NCI-H524 treated with DMSO at 0.1 percent for 48 hours (cell line): Measurements from ENCODE around the gene STXBP4.
A peak's percentile ranks its signal among the peaks of the same experiment; 100 is the strongest.

Source experiments
- DNase-seq: peaks from one replicate; lab custom pipeline; 2025; lab: John Stamatoyannopoulos, UW

STXBP4 gene

DNA sequence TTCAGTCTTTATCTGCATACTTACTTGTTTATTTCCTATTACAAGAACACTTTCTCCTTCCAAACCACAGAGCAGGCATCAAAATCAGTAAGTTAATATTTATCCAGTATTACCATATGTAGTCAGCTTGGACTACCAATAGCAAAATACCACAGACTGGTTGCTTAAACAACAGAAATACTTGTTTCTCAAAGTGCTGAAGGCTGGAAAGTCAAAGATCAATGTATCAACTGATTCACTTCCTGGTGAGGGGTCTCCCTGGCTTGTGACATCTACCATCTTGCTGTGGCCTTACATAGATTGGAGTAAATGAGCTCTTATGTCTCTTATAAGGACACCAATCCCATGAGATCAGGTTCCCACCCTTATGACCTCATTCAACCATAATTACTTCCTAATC, 2.6 kb downstream of the STXBP4 start:
- DNase-seq = no peak

DNA sequence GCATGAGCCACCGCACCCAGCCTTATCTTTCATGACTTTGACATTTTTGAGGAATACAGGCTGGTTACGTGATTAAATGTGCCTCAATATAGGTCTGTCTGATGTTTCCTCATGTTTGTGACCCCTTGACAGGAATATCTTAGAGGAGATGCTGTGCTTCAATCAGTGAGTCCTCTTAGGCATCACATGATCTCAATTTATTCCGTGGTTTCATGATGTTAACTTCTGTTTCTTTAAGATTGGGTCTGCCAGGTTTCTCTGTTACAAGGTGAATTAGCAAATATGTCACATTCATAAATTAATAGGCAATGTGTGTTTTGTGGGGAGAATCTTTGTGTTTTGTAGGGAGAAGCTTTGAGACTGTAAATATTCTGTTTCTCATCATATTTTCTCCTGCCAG, 3.3 kb downstream of the STXBP4 start:
- DNase-seq = no peak

DNA sequence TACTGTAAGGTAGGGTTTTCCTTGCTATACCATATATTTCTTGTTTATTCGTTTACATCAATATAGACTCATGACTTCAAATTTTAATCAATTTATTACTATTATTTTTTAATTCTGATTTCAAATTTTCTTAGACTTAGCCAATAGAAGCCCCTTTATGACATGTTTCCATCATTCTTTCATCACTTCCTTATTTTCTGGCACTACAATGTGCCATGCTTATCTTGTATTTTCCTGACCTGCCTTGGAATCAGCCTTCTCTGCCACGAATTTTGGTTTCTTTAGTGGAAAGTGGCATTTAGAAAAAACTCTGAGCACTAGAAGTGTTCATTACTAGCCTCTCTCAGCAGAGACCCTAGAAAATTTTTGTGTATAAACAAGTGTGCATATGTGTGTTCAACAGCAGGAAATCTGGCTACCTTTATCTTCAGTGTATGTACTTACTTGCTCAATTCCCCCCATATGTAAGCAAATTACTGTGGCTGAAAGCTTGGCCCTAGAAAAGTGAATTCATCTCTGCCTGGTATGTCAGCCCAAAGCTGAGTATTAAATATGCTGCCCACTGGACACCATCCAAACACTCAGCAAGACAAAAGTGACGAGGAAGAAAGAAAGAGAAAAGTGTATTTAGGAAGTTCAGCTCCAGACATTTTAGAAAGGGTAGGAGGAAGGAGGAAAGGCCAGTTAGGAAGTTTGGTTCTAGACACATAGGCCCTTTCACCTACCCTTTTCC, 4.0 kb downstream of the STXBP4 start:
- DNase-seq = no peak

DNA sequence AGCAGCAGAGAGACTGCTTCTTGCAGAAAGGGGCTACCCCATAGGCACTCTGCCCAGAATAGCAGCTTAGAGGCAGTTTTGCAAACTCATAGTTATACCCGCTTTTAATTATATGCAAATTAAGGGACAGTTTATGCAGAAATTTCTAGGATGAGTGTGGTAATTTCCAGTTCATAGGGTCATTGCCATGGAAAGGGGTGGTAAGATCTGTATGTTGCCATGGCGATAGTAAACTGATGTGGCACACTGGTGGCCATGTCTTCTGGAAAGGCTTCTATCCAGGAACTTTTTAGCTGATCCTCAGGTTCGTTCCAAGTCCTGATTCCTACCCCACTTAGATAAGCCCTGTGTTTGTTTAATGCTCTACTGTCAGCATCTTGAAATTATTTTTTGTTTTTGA, 6.2 kb downstream of the STXBP4 start:
- no peak for DNase-seq

DNA sequence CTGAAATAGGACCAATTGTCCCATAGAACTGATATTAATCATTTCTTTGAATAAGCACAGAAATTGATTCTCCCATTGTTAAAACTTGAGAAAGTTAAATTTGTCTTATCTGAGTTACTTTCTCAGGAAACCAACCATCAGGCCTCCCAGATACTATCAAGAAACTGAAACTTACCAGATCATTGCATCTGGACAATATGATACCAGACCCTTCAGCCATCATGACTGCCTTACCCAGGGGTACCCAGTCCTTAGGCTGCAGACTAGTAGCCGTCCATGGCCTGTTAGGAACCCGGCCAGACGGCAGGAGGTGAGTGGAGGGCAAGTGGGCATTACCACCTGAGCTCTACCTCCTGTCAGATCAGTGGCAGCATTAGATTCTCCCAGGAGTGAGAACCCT, 7.8 kb downstream of the STXBP4 start:
- DNase-seq = no peak

DNA sequence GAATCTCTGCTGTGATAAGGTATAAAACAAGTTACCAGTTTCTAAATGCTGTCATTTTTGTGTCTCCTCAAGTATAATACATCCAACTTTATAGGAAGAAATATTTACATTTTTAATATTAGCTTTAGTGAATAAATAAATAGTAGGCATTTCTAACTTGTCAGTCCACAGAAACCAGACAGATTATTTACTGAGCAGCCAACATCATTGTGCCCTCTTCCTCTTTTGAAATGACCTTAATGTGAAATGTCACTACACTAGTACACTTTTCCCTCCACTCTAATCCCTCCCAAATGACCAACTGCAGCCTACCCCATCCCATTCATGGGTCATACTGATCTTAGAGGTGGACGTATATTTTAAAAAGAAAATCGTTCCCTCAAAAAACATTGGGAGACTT, 9.2 kb downstream of the STXBP4 start:
- no peak for DNase-seq

DNA sequence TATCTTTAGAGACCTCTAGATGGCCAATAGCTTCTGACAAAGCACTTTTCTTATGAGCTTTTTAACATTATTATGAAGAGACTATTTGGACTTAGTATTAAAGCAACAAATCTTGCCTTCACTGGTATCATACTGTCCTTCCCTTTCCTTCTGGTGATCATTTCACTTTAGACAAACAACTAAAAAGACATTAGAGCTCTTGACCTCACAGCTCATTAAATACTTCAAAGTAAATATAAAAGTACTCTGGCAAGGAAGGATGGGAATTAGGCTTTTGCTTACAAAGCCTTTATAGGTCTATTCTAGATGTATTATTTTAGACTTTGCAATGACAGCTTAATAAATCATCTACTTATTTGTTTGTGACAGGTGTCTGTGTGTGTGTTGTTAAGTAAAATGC, 11.1 kb downstream of the STXBP4 start:
- no peak for DNase-seq

DNA sequence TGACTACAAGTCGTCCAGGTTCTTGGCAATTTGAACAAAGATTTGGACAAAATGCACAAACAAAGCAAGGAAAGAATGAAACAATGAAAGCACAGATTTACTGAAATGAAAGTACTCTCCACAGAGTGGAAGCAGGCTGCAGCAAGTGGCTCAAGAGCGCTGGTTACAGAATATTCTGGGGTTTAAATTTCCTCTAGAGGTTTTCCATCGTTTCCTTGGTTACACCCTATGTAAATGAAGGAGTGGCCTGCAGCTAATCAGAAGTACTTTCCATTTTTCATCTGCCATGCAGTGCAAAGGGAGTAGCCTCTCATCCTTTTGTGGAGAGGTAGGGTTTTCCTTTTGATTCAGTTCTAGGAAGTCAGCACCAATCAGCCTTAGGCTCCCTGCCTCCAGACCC, 11.8 kb downstream of the STXBP4 start:
- no peak for DNase-seq

DNA sequence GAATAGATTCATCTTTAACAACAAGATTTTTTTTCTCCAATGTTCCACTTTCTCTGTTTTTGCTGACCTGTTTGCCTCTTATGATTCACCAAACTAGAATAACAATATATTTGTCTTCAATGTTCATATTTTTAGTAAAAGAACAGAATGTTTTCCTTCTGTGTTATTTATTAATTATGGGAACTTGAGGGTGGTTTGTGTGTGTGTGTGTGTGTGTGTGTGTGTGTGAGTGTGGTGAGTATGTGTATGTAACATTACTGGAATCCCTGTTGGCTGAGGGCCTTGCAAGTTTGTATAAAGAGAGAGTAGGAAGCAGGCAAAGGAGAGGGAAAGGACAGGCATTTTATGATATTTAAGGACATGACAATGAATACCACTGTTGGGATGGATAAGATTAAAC, 13.8 kb downstream of the STXBP4 start:
- DNase-seq = no peak

DNA sequence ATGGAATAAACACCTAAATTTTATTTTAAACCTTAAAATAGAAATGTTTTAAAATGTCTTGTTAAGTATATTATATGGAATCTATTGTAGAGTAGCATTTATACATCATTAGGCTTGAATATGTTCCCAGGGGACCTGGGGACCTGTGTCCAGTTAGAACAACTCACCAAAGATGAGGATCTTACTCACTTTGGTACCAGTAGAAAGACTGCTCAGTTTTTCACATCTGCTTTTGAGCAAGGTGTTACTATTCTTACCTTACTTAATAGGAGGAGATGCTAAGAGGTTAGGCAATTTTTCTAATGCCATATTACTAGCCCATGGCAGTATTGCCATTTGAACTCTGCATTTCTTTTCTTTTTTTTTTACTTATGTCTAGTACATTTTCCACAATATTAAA, 14.7 kb downstream of the STXBP4 start:
- no peak for DNase-seq

DNA sequence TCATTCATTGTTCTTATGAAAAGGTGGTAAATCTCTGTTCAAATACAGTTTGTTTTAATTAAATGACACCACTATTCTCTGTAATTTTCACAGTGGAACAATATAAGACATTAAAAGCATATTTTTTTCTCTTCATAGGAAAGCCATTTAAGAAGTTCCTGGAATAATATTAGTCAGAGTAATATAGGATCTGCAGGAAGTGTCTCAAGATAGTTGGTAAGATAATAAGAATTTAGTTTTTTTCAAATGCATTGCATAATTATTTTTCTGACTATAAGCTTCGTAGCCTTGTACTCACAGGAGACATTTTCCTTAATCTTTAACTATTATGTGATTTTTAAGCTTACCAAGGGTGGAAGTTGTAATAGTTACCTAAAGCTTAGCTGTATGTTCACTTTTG, 16.9 kb downstream of the STXBP4 start:
- DNase-seq = no peak

DNA sequence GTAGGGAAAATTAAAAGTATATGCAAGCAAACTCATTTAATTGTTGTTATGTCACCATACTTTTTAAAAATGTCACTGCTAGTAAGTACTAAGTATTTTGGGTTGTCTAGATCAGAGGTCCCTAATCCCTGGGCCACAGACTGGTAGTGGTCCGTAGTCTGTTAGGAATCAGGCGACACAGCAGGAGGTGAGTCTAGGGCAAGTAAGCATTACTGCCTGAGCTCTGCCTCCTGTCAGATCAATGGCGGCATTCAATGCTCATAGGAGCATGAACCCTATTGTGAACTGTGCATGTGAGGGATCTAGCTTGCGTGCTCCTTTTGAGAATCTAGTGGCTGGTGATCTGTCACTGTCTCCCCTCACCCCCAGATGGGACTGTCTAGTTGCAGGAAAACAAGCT, 21.6 kb downstream of the STXBP4 start:
- DNase-seq = no peak

DNA sequence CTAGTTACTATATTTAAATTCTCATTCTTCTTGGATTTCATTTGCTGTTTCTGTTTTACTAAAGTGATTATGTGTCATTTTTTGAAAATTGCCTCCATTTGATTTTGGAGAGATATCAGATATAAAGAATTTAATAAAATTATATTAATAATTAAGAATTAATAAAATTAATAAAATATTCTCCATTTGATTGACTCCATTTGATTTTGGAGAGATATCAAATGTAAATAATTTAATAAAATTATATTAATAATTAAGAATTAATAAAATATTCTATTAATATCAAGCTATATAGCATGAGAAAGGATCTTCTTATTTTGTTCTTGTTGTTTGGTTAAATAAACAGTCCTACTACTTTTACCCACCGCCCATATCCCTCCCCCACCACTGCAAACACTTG, 23.0 kb downstream of the STXBP4 start:
- DNase-seq = no peak

DNA sequence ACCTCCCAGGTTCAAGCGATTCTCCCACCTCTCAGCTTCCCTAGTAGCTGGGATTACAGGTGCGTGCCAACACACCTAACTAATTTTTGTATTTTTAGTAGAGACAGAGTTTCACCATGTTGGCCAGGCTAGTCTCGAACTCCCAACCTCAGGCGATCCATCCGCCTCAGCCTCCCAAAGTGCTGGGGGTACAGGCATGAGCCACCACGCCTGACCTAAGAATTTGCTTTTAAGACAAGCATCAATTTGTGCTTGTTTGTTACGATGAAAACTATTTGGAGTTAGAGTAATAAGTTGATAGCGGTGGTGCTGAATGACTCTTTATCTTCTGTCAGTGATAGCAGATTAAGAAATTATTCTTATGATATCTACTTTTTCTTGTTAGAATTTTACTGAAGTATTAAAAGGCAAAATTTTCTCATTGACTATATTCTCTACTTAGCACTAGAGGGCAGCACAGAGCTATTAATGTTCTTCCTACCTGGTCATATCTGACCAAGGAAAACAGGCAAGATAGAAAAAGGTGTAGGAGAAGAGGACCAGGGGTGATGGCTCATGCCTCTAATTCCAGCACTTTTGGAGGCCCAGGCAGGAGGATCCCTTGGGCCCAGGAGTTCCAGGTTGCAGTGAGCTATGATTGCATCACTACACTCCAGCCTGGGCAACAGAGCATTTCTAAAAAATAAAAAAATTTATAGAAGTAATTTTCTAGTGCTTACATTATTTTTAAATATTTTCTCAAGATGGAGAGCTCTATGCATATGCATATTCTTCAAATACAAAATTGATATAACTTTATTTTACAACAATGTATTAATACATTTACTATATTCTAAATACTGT, 24.5 kb downstream of the STXBP4 start:
- DNase-seq = peak; percentile 49

DNA sequence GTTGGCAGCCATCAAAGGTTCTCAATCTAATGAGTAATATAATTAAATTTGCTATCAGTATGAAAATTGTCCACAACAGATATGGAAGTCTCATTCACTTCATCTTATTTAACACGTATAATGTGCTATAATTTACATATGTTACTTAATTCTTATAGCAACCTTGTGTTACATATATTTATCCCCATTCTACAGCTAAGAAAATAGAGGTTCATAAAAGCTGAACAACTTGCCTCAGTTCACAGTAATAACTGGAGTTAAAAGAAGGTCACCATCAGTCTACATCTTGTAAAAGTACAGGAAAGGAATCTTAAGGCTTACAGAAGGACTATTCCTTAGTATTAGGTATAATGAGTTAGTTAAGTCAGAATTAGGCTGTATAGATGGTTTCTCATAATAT, 27.9 kb downstream of the STXBP4 start:
- no peak for DNase-seq

DNA sequence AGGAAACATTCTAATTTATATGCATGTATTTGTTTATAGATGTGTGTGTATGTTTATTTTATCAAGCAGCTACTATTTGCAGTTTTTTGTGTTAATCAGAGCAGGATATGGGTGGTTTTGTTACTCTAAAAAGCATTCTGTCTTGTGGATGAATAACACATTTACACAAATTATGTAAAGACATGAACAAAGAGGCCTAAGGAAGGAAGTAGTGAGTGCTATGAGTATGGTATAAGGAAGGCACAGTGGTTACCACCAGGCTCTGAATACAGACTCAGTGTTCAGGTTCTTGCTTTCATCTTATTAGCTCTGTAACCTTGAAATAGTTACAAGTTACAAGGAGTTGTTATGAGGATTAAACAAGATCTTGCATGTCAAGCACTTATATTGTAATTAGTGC, 33.9 kb downstream of the STXBP4 start:
- DNase-seq = no peak

DNA sequence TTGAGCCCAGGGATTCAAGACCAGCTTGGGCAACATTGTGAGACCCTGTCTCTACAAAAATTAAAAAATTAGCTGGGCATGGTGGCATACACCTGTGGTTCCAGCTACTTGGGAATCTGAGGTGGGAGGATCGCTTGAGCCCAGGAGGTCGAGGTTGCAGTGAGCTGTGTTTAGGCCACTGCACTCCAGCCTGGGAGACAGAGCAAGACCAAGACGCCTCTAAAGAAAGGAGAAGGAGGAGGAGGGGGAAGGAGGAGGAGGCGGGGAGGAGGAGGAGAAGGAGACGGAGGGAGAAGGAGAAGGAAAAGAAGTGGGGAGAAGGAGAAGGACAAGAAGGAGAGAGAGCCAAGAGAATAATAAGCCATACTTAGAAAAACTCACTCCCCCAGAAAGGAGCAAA, 35.9 kb downstream of the STXBP4 start:
- no peak for DNase-seq

DNA sequence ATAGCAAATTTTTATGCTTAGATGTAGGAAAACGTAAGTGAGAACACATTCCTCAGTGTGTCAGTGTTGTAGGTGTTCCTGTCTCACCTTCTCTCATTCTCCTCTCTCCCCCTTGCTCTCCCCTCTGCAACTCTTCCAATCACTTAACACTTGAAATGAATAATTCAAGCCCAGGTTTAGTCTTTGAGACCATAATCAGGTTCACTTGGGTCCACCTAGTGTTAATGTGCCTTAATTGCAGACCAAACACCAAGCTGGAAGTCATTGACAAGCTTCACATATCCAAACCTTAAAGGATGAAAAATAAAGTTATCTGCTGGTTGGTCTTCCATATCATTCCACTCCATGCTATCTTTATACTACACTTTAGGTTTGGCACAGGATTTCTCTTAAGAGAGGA, 37.0 kb downstream of the STXBP4 start:
- no peak for DNase-seq

DNA sequence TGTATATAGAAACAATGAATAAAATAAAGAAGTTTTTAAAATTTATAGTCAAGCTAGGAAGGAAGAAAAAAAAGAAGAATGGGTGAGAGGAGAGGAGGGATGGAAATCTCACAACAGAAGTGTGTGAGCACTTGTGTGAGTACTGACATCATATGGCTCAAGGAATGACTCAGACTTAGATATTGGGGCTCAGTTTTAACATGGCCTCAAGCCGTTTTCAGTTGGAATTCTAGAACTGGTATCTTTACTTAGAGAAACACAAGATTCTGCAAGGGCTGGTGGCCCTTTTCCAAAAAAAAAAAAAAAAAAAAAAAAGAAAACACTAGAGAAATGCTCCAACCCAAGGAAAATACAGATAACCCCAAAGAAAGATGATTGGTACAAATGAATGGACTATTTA, 55.1 kb downstream of the STXBP4 start:
- DNase-seq = no peak

DNA sequence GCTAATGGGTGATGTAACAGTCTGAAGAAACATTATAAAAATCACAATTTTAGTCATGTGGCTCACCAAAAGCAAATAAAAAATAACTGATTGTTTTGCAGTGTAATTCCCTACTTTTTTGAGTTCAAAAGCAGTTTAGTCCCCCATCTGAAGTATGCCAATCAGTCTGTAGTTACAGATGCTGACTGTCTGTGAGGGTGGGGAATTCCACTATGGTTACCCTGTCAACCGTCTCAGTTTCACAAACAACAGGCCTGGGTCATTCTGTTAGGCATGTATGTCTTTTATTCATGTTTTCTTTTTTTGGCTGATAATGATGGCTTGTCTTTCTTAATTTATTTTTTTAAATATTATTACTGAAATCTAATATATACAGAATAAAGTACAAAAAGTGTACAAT, 69.3 kb downstream of the STXBP4 start:
- DNase-seq = no peak

DNA sequence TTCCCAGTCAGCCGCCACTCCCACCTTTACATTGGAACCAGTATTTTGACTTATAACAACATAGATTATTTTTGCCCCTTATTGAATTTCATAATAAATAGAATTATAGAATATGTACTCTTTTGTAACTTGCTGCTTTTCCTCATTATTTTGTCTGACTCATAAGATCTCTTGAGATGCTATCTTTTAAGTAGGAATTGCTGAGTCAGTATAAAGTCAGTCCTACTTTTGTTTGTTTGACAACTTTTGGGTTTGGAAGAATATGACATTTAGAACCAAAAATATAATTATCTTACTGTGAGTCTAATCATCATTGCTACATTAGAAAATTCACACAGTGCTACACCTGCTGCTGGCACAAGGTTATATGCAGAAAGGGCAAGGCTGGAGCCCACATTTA, 69.7 kb downstream of the STXBP4 start:
- DNase-seq = no peak

DNA sequence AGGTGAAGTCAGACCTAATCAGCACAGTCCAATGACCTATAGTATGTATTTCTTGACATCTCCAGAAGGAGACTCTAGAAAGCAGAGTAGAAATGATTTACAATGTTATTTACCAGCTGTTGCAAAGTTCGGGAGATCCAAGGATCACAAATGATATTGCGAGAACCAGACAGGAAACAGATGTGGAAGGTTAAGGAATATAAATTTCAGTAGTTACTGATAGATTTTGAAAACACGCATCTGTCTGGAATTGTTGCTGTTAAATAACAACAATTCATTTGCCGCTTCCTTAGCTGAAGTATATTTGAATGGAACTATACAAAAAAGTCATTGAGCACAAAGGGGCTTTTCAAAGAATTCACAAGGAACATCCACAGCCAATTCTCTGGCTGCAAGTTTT, 72.0 kb downstream of the STXBP4 start:
- DNase-seq = no peak

DNA sequence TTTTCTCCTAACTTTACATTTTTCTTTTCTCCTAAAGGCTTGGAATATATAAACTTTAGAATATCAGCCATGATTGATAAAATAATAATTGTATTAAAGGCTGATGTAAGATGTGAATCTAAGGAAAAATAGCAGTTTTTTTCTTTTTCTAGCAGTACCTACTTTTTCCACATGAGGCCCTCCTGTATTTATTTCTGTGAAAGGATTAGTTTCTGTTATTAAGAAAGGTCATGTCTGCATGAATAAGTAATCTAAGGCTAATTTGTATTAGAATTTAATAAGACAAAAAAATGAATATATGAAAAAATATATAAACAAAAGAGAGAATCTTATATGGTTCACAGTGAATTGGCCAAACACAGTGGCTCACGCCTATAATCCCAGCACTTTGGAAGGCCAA, 85.3 kb downstream of the STXBP4 start:
- no peak for DNase-seq

DNA sequence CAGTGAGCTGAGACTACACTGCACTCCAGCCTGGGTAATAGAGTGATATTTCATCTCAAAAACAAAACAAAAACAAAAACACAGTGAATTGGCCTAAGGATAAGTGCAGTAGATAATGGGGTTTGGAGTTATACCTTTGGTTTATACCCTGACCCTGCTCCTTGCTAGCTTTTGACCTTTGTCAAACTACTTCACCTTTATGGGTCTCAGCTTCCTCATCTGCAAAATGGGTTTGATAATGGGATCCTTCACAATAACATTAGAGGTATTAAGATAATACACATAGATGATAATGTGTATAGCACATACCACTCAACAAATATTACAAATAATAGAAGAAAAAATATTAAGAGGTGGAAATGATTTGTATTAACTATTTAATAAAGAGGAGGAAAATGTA, 85.9 kb downstream of the STXBP4 start:
- DNase-seq = no peak
